ENCODE measurements around the gene CDKN1A. TPM values are rescaled to one million over a fixed set of nuclear protein-coding genes. Genes with fewer than 3 reads are reported as not detected.
"Not testable (repeated sequence)": the region's sequence is repeated elsewhere in the genome, so short reads cannot be mapped to it uniquely, and the experiment has no call there.

CDKN1A gene
- total RNA-seq, 8 experiments from 2014 or later = 45.7 to 896 (median 172) TPM

DNA sequence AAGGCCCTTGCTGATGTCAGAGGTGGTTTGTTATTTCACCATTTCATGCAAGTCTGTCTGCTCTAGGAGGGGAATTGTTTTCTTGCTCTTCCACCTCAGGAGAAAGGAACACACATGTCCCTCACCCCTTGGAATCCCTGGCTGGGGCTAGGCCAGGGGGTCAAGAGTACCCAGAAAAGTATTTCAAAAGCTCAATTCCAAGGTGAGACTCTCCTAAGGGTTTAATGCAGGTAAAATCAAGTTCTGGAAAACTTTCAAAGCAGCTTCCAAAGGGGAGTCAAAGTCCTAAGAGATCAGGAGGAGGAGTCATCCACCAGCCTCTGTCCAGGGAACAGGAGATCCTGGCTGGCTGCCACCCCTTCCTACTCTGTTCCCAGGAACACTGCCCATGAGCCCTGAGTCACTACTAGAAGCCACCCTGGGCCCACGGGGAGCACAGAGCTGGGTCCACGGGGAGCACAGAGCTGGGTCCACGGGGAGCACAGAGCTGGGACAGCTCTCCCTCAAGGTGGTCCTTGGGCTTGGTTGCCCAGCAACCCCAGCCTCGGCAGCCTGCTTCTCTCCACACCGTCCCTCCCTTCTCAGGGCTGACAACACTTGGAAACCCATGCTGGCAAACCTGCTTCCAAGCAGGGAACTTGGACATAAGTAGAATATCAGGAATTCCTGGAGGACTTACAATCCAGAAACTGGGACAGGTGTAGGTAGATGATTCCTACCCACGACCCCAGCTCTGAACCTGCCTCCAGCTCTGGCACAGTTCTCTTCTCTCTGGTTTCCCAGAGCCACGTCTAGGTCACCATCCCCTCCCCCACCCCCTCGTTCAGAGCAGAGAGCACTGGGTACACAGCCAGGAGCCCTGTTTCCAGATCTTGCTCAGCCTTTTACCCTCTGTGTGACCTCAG is 35.3 kb upstream of the CDKN1A start:
- H3K27ac ChIP-seq = no peak overlapping the region
- H3K4me3 ChIP-seq = no peak overlapping the region
- WGBS, 10 experiments = 10 to 80% (median 26%) methylated on average over 1 to 4 of the region's 8 CpGs; no CpG with 5 or more reads in 4 of the 10 experiments
- in situ Hi-C loops (cut with MboI; ENCODE audit: low pct_unique_long_range_greater_than_20kb in 2 of 9, low sequenced_read_pairs in 9 of 9, unreplicated experiment in 9 of 9) = no loop called here
- peaks cover 0 to 8% of the 10 kb centered on the region in 2 donors for H3K4me1 ChIP-seq (replicated peaks in 1 of 2)
- peak; percentile 24 to 85 (median 56) for ATAC-seq (replicated peaks in 6 of 8)

DNA sequence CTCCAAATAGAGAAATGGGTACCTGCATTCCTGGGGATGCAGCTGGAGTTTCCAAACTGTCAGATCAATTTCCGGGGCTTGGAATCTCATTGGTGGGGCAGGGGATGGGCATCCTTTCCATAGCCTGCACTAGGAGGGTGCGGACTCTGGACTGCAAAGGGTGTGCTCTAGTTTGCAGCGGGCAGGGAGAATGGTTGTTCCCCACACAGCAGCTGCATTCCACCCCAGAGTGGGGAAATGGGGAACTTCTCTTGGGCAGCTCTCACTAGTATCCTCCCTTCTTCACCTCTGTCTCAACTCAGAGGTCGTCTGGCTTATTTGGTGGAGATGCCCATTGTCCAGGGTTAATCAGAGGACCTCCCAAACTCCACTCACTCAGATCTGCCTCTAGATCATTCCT is 34.5 kb upstream of the CDKN1A start:
- H3K4me3 ChIP-seq = no peak overlapping the region
- in situ Hi-C loops (cut with MboI; ENCODE audit: low pct_unique_long_range_greater_than_20kb in 2 of 9, low sequenced_read_pairs in 9 of 9, unreplicated experiment in 9 of 9) = no loop called here
- ATAC-seq (replicated peaks in 6 of 8) = peak in 1 of 8 experiments; percentile 13
- H3K27ac ChIP-seq = no peak overlapping the region
- 80 to 100% (median 100%) methylated on average over 1 to 4 of the region's 4 CpGs; no CpG with 5 or more reads in 1 of the 10 experiments for WGBS, 10 experiments
- H3K4me1 ChIP-seq (replicated peaks in 1 of 2) = peaks cover 0 to 8% of the 10 kb centered on the region in 2 donors

DNA sequence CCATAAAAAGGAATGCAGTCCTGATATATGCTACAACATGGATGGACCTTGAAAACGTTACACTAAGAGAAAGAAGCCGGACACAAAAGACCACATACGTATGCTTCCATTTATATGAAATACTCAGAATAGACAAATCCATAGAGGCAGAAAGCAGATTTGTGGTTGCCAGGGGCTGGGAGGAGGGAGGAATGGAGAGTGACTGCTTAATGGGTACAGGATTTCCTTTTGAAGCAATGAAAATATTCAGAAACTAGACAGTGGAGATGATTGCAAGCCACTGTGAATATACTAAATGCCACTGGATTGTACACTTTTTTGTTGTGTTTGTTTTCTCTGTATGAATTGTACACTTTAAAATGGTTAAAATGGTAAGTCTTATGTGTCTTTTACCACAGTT is 29.4 kb upstream of the CDKN1A start:
- H3K4me3 ChIP-seq = no peak overlapping the region
- no peak overlapping the region for H3K27ac ChIP-seq
- peak in 1 of 8 experiments; percentile 41 for ATAC-seq (replicated peaks in 6 of 8)
- 17 to 100% (median 83%) methylated on average over 1 to 3 of the region's 3 CpGs; no CpG with 5 or more reads in 1 of the 10 experiments for WGBS, 10 experiments
- in situ Hi-C loops (cut with MboI; ENCODE audit: low pct_unique_long_range_greater_than_20kb in 2 of 9, low sequenced_read_pairs in 9 of 9, unreplicated experiment in 9 of 9) = no loop called here
- peaks cover 0 to 16% of the 10 kb centered on the region in 2 donors for H3K4me1 ChIP-seq (replicated peaks in 1 of 2)

DNA sequence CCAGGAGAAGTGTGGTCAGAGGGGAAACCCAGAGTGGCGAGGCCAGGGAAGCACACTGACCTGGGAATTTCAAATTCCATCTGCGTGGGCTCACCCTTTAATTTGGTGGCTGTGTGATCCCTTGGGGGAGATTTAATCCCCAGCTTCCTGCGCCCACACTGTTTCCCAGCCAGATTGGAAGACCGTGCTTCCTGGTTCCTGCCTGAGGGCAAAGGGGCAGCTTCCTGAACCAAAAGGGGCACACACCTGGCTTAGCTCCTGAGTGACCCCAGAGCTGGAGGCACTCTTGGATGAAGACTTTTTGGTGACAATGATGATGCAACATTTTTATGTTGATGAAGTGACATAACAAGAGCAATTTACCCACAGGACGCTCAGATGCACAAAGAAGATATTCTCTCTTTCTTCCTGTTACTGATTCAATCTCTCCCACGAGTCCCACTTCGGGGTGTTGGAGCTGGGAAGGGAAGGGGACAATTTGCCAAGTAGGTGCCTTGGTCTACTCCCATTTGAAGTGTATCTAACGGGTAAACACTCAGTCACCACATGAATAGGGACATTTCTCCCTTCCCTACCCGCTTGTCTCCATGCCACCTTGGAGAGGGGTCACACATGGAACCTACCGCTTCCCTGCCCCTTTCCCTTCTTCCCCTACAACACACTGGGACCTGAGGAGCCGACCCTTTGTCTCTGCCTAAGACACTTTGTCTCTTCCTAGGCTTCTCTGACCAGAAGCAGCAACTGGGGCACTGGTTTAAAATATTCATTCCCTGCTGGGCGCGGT is 28.6 kb upstream of the CDKN1A start:
- in situ Hi-C loops (cut with MboI; ENCODE audit: low pct_unique_long_range_greater_than_20kb in 2 of 9, low sequenced_read_pairs in 9 of 9, unreplicated experiment in 9 of 9) = no loop called here
- no peak overlapping the region for H3K27ac ChIP-seq
- WGBS, 10 experiments = 53 to 100% (median 83%) methylated on average over 1 to 11 of the region's 13 CpGs; no CpG with 5 or more reads in 2 of the 10 experiments
- ATAC-seq (replicated peaks in 6 of 8) = peak in 2 of 8 experiments; percentile 19 to 22
- no peak overlapping the region for H3K4me3 ChIP-seq
- peaks cover 0 to 14% of the 10 kb centered on the region in 2 donors for H3K4me1 ChIP-seq (replicated peaks in 1 of 2)

DNA sequence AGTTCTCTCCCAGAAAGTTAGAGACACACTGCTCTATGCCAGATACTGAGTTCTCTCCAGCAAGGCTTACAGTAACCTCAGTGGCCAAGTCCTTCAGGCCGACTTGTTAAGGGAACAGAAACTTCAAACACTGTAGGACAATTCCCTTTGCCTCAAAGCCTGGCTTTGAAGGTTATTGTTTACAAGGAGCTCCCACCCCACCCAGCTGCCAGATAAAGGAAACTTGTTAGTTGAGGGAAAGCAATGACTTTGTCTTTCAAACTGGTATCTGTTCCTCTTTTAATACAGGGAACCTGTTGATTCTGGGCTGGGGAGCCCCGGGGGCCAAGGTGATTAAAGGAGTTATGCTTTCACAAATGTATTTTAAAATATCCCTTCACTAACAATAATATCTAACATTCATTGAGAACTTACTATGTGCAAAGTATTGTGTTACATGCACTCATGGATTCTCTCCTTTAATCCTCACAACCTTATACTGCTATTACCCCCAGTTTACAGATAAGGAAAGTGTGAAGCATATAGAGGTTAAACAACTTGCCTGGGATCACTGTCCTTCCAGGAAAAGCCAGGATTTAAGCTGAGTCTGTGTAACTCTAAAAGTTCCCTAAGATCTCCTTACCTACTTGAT is 27.6 kb upstream of the CDKN1A start:
- in situ Hi-C loops (cut with MboI; ENCODE audit: low pct_unique_long_range_greater_than_20kb in 2 of 9, low sequenced_read_pairs in 9 of 9, unreplicated experiment in 9 of 9) = no loop called here
- WGBS, 10 experiments = 0 to 61% (median 20%) methylated on average over 1 to 2 of the region's 2 CpGs; no CpG with 5 or more reads in 3 of the 10 experiments
- peak in 2 of 8 experiments; percentile 16 to 31 for ATAC-seq (replicated peaks in 6 of 8)

DNA sequence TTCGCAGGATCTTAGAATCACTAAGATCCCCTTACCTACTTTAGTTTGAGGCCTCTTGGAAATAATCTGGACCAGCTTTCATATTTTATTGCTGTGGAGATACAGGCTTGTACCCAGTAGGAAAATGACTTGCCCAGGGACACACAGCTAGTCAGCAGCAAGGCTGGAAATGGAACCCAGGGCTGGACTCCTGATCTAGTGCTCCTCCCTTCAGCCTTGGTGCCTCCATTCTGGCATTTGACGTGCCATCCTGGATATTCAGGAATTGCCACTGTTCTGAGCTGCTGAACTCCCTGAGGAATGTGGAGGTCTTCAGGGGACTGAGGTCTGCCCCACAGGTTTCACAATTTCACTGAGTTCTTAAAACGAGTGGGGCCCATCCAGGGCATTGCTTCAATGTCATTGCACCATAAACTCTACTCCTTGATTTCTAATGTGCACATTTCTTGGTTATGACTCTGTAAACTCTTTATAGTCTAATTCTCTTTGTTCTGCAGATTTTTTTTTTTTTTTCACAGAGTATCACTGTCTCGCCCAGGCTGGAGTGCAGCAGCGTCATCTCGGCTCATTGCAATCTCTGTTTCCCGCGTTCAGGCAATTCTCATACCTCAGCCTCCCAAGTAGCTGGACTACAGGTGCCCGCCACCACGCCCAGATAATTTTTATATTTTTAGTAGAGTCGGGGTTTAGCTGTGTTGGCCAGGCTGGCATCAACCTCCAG is 26.7 kb upstream of the CDKN1A start:
- in situ Hi-C loops (cut with MboI; ENCODE audit: low pct_unique_long_range_greater_than_20kb in 2 of 9, low sequenced_read_pairs in 9 of 9, unreplicated experiment in 9 of 9) = no loop called here
- ATAC-seq (replicated peaks in 6 of 8) = no peak
- Histone ChIP-seq H3K4me1 (replicated peaks in 1 of 2) (peaks cover 0 to 11% of the 10 kb centered on the region in 2 donors), H3K4me3 (no peak overlapping the region), H3K27ac (no peak overlapping the region)
- WGBS, 10 experiments = 72 to 100% (median 98%) methylated on average over 1 to 9 of the region's 11 CpGs

More for the DNA sequence above, 27.6 kb upstream of the CDKN1A start:
- H3K27ac ChIP-seq = no peak overlapping the region
- H3K4me1 ChIP-seq (replicated peaks in 1 of 2) = peaks cover 0 to 11% of the 10 kb centered on the region in 2 donors
- no peak overlapping the region for H3K4me3 ChIP-seq

DNA sequence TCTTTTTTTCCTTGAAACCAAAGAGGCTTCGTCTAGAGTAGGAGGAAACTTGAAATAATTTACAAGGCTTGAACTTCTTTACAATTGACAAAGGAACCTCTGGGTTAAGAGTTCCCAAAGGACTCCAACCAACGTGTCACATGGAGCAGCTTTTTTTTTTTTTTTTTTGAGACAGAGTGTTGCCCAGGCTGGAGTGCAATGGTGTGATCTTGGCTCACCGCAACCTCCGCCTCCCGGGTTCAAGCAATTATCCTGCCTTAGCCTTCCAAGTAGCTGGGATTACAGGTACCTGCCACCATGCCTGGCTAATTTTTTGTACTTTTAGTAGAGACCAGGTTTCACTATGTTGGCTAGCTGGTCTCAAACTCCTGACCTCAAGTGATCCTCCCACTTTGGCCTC is 24.0 kb upstream of the CDKN1A start:
- H3K27ac ChIP-seq; in situ Hi-C loops (cut with MboI; ENCODE audit: low pct_unique_long_range_greater_than_20kb in 2 of 9, low sequenced_read_pairs in 9 of 9, unreplicated experiment in 9 of 9); ATAC-seq (replicated peaks in 6 of 8); H3K4me3 ChIP-seq: not testable (repeated sequence)
- H3K4me1 ChIP-seq (replicated peaks in 1 of 2) = peaks cover 0 to 11% of the 10 kb centered on the region in 2 donors
- WGBS, 10 experiments = 10 to 87% (median 67%) methylated on average over 2 to 5 of the region's 5 CpGs

DNA sequence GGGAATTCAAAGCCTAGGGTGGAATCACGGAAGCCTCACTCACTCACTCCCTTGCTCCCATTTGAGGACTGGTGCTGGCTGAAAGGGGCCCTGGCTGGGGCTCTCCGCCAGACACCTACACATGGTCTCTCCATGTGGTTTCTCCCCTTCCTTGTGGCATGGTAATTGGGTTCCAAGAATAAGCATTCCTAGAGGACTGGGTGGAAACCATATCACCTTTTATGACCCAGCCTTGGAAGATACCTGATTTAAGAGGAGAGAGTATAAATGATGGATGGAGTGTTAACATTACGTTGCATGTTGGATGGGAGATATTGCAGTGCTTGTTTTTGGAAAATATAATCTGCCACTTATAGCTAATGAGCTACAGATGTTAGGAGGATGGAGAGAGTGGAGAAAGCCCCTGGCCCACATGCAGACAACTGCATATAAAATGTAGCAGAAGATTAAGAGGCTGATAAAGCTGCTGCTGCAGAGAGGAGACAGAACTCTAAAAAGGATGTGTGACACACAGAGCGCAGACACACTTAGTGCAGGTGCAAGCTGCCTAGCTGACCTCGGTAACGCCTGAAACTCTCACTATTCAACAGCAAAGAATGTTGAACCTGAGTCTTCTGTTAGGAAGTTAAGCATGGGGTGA is 23.3 kb upstream of the CDKN1A start:
- in situ Hi-C loops (cut with MboI; ENCODE audit: low pct_unique_long_range_greater_than_20kb in 2 of 9, low sequenced_read_pairs in 9 of 9, unreplicated experiment in 9 of 9) = no loop called here
- H3K4me3 ChIP-seq = no peak overlapping the region
- ATAC-seq (replicated peaks in 6 of 8) = peak in 4 of 8 experiments; percentile 22 to 75 (median 66)
- H3K4me1 ChIP-seq (replicated peaks in 1 of 2) = peaks cover 0 to 7% of the 10 kb centered on the region in 2 donors
- H3K27ac ChIP-seq = no peak overlapping the region
- 32 to 95% (median 79%) methylated on average over 2 to 6 of the region's 6 CpGs; no CpG with 5 or more reads in 2 of the 10 experiments for WGBS, 10 experiments

DNA sequence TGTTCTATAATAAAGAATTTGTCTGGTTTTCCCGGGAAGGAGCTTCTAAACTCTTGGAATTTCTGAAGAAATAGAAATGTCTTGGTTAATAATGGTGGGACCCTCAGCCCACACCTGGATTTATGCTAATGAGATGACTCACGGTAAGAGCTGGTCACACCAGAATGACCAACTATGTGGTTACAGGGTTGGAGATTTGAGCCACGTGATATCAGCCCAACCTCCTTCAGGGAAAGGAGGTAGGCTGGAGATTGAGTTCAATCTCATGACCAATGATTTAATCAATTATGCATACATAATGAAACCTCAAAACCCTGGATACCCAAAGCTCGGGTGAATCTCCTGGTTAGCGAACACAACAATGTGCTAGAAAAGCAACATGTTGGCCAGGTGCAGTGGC is 22.1 kb upstream of the CDKN1A start:
- ATAC-seq (replicated peaks in 6 of 8) = no peak
- in situ Hi-C loops (cut with MboI; ENCODE audit: low pct_unique_long_range_greater_than_20kb in 2 of 9, low sequenced_read_pairs in 9 of 9, unreplicated experiment in 9 of 9) = no loop called here
- no peak overlapping the region for H3K27ac ChIP-seq
- no peak overlapping the region for H3K4me3 ChIP-seq
- WGBS, 10 experiments = 60 to 100% (median 82%) methylated on average over 2 to 4 of the region's 5 CpGs; no CpG with 5 or more reads in 3 of the 10 experiments
- peaks cover 3 to 6% of the 10 kb centered on the region in 2 donors for H3K4me1 ChIP-seq (replicated peaks in 1 of 2)

DNA sequence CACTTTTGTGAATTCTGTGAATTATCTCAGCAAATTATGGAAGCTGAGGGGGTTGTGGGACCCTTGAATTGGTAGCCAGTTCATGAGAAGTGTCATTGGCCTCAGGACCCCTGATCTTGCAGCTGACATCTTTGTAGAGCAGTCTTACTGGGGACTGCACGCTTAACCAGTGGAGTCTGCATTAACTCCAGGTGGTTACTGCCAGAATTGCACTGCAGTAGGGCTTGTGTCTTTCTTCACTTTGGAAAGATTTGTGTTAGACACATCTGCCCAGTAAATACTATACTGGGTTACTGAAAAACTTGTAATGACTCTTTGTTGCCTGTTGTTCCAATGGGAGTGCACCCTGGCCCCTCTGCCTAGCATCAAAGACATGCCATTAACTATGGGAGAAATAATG is 21.2 kb upstream of the CDKN1A start:
- WGBS, 10 experiments = 88 to 100% (median 100%) methylated on average over 1 of the region's 1 CpG; no CpG with 5 or more reads in 6 of the 10 experiments
- no peak overlapping the region for H3K27ac ChIP-seq
- no peak overlapping the region for H3K4me3 ChIP-seq
- in situ Hi-C loops (cut with MboI; ENCODE audit: low pct_unique_long_range_greater_than_20kb in 2 of 9, low sequenced_read_pairs in 9 of 9, unreplicated experiment in 9 of 9) = no loop called here
- peaks cover 3 to 6% of the 10 kb centered on the region in 2 donors for H3K4me1 ChIP-seq (replicated peaks in 1 of 2)
- ATAC-seq (replicated peaks in 6 of 8) = peak in 1 of 8 experiments; percentile 22

DNA sequence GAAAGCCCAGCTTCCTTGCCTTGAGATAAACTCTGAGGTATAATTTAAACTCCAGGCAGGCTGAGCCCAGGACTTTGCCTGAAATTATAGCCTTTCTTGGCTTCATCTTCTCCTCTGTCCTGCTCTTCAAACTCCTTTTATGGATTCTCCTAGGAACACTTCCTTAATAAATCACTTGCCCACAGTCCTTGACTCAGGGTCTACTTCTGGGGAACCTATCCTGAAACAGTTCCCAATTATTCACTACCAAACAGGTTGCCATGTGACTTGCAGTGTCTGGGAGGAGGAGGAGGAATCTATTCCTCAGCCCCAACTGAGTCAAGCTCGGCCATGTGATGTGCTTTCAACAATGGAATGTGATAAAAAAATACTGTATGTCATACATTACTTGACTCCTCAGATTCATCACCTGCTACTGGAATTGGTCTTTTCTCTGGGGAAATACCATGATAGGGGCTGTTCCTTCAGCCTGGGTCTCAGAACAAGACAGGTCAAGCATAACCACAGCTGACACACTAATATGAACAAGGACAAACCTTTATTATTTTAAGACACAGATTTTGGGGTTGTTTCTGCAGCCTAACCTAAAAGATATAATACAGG is 20.5 kb upstream of the CDKN1A start:
- no peak overlapping the region for H3K4me3 ChIP-seq
- peaks cover 3 to 6% of the 10 kb centered on the region in 2 donors for H3K4me1 ChIP-seq (replicated peaks in 1 of 2)
- in situ Hi-C loops (cut with MboI; ENCODE audit: low pct_unique_long_range_greater_than_20kb in 2 of 9, low sequenced_read_pairs in 9 of 9, unreplicated experiment in 9 of 9) = no loop called here
- WGBS, 10 experiments = 0 to 100% (median 63%) methylated on average over 1 of the region's 1 CpG; no CpG with 5 or more reads in 4 of the 10 experiments
- ATAC-seq (replicated peaks in 6 of 8) = no peak
- no peak overlapping the region for H3K27ac ChIP-seq
